Measurements from ENCODE around the gene CADM4.

The CADM4 gene

DNA sequence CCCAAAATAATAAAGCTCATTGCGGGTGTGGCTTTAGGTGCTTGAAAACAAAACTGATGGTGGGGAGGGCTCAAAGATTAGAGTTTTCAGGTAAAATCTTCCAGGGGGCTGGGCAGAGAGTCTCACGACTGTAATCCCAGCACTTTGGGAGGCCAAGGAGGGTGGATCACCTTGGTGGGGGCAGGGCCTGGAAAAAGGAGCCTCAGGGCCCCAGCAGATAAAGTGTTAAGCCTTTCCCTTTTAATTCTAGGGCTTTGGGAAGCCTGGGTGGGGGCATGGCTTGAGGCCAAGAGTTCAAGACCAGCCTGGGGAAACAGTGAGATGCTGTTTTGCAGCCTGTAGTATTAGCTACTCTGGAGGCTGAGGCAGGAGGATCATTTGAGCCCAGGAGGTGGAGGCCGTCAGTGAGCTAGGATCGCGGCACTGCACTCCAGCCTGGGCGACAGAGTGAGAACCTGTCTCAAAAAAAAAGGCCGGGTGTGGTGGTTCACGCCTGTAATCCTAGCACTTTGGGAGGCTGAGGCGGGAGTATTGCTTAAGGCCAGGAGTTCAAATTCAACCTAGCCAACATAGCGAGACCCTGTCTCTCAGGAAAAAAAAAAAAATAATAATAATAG, 45.5 kb downstream of the CADM4 start:
- H3K9me2 ChIP-seq (replicated peaks; ENCODE audit: control insufficient read depth, low read length): no peaks in the 10 kb centered on the region
- no peaks in the 10 kb centered on the region for H4K20me1 ChIP-seq (ENCODE audit: control insufficient read depth, insufficient read depth, low read depth, low read length)
- H3K4me2 ChIP-seq (ENCODE audit: low read length): peak overlapping the region; percentile 90; the same call in 1 of the 2 replicates
- H3K79me2 ChIP-seq (ENCODE audit: control insufficient read depth, low read length): peaks cover 48% of the 10 kb centered on the region
- H3K4me3 ChIP-seq (ENCODE audit: low read length): no peak overlapping the region
- peaks cover 26% of the 10 kb centered on the region for H3K4me1 ChIP-seq (ENCODE audit: control insufficient read depth, low read length)
- no peaks in the 10 kb centered on the region for H3K9me3 ChIP-seq (ENCODE audit: control insufficient read depth, insufficient read depth, low read length)
- H3K36me3 ChIP-seq (ENCODE audit: control insufficient read depth, low read length): peaks cover 36% of the 10 kb centered on the region
- TF ChIP-seq EZH2phosphoT487 (IDR thresholded peaks at IDR 0.05; ENCODE audit: borderline replicate concordance, low read length): no peak
- TF ChIP-seq, protein P1, sequence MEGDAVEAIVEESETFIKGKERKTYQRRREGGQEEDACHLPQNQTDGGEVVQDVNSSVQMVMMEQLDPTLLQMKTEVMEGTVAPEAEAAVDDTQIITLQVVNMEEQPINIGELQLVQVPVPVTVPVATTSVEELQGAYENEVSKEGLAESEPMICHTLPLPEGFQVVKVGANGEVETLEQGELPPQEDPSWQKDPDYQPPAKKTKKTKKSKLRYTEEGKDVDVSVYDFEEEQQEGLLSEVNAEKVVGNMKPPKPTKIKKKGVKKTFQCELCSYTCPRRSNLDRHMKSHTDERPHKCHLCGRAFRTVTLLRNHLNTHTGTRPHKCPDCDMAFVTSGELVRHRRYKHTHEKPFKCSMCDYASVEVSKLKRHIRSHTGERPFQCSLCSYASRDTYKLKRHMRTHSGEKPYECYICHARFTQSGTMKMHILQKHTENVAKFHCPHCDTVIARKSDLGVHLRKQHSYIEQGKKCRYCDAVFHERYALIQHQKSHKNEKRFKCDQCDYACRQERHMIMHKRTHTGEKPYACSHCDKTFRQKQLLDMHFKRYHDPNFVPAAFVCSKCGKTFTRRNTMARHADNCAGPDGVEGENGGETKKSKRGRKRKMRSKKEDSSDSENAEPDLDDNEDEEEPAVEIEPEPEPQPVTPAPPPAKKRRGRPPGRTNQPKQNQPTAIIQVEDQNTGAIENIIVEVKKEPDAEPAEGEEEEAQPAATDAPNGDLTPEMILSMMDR (IDR thresholded peaks at IDR 0.05; ENCODE audit: low read depth, low read length, poor library complexity, severe bottlenecking): no peak
- H3K27ac ChIP-seq (ENCODE audit: low read depth, low read length): no peak overlapping the region
- H3K27me3 ChIP-seq (ENCODE audit: control insufficient read depth, low read length): no peaks in the 10 kb centered on the region
- no peaks in the 10 kb centered on the region for H3F3A ChIP-seq (ENCODE audit: control insufficient read depth, insufficient read depth)

- H3K4me3 ChIP-seq (ENCODE audit: low read length): no peak overlapping the region
- peaks cover 23% of the 10 kb centered on the region for H3K36me3 ChIP-seq (ENCODE audit: control insufficient read depth, low read length)
- H3F3A ChIP-seq (ENCODE audit: control insufficient read depth, insufficient read depth): no peaks in the 10 kb centered on the region
- TF ChIP-seq, protein P1 (IDR thresholded peaks at IDR 0.05; ENCODE audit: low read depth, low read length, poor library complexity, severe bottlenecking): no peak
- no peak for TF ChIP-seq EZH2phosphoT487 (IDR thresholded peaks at IDR 0.05; ENCODE audit: borderline replicate concordance, low read length)
- no peaks in the 10 kb centered on the region for H4K20me1 ChIP-seq (ENCODE audit: control insufficient read depth, insufficient read depth, low read depth, low read length)
- H3K4me1 ChIP-seq (ENCODE audit: control insufficient read depth, low read length): peaks cover 20% of the 10 kb centered on the region
- H3K27ac ChIP-seq (ENCODE audit: low read depth, low read length): no peak overlapping the region
- H3K4me2 ChIP-seq (ENCODE audit: low read length): no peak overlapping the region
- H3K27me3 ChIP-seq (ENCODE audit: control insufficient read depth, low read length): no peaks in the 10 kb centered on the region
- H3K9me2 ChIP-seq (replicated peaks; ENCODE audit: control insufficient read depth, low read length): no peaks in the 10 kb centered on the region
- H3K9me3 ChIP-seq (ENCODE audit: control insufficient read depth, insufficient read depth, low read length): no peaks in the 10 kb centered on the region
- peaks cover 35% of the 10 kb centered on the region for H3K79me2 ChIP-seq (ENCODE audit: control insufficient read depth, low read length)
Measured at GRCh38 chr19:43592800-43593350, 46.8 kb downstream of the CADM4 start.

DNA sequence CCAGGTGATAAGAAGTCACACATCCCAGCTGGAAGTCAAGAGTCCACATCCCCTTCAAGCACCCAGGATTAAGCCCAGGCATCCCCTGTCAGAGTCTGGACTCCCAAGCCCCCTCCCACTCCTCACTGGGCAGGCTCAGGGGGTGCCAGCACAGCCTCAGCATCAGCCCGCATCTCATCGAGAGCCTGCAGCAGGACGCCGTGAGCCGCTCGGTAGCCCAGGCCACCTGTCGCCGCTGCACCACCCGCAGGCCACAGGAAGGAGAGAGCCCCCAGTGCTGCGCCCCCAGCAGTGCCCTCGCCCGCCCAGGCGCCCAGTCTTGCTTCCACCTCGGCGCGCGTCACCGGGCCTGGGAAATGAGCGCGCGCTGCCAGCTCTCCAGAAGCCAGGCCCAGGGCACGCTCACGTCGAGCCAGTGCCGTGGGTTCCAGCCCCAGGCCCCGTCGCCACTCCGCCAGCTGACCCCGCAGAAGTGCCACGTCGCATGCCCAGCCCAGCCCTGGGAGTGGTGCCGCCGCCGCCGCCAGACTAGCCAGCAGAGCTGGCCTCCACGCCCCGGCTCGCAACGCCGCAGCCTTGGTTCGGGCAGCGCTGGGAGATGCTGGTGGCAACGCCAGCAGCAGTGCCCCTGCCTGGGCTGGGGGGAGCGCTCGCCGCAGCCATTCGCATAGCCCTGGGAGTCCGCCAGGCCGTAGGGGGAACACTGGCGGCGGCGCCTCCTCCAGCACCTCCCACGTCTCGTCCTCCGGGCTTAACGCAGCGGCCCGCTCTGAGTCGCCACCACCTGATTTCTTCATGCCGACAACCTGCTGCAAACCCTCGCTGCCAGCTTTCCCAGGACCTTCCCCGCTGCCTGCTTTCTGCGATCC, 47.5 kb downstream of the CADM4 start:
- no peaks in the 10 kb centered on the region for H3K9me3 ChIP-seq (ENCODE audit: control insufficient read depth, insufficient read depth, low read length)
- no peaks in the 10 kb centered on the region for H3K27me3 ChIP-seq (ENCODE audit: control insufficient read depth, low read length)
- H3K79me2 ChIP-seq (ENCODE audit: control insufficient read depth, low read length): peaks cover 27% of the 10 kb centered on the region
- peaks cover 21% of the 10 kb centered on the region for H3K36me3 ChIP-seq (ENCODE audit: control insufficient read depth, low read length)
- H3K4me1 ChIP-seq (ENCODE audit: control insufficient read depth, low read length): peaks cover 12% of the 10 kb centered on the region
- TF ChIP-seq EZH2phosphoT487 (IDR thresholded peaks at IDR 0.05; ENCODE audit: borderline replicate concordance, low read length): no peak
- TF ChIP-seq, protein P1 (IDR thresholded peaks at IDR 0.05; ENCODE audit: low read depth, low read length, poor library complexity, severe bottlenecking): no peak
- no peaks in the 10 kb centered on the region for H4K20me1 ChIP-seq (ENCODE audit: control insufficient read depth, insufficient read depth, low read depth, low read length)
- H3F3A ChIP-seq (ENCODE audit: control insufficient read depth, insufficient read depth): no peaks in the 10 kb centered on the region
- no peaks in the 10 kb centered on the region for H3K9me2 ChIP-seq (replicated peaks; ENCODE audit: control insufficient read depth, low read length)
- H3K27ac ChIP-seq (ENCODE audit: low read depth, low read length): no peak overlapping the region
- H3K4me2 ChIP-seq (ENCODE audit: low read length): no peak overlapping the region
- H3K4me3 ChIP-seq (ENCODE audit: low read length): no peak overlapping the region
